NOMO-1 treated with DMSO at 0.1 percent for 48 hours (cell line): Measurements from ENCODE around the gene TGOLN2.
A peak's percentile ranks its signal among the peaks of the same experiment; 100 is the strongest.

Source experiments
- DNase-seq: peaks from one replicate; lab custom pipeline; 2025; ENCODE audit not compliant: unreplicated experiment; lab: John Stamatoyannopoulos, UW

TGOLN2 gene

GRCh38 chr2:85309699-85310321 is 18.0 kb downstream of the TGOLN2 start:
- DNase-seq, result peak; percentile 38

- peak; percentile 28 for DNase-seq
Observed at GRCh38 chr2:85308896-85309555, 18.8 kb downstream of the TGOLN2 start.

- no peak for DNase-seq
Observed at GRCh38 chr2:85308201-85308600, 19.6 kb downstream of the TGOLN2 start.

- DNase-seq, result peak; percentile 37
Observed at GRCh38 chr2:85307527-85307897, 20.3 kb downstream of the TGOLN2 start.

GRCh38 chr2:85303780-85304531 is 23.8 kb downstream of the TGOLN2 start:
- DNase-seq, result no peak

DNA sequence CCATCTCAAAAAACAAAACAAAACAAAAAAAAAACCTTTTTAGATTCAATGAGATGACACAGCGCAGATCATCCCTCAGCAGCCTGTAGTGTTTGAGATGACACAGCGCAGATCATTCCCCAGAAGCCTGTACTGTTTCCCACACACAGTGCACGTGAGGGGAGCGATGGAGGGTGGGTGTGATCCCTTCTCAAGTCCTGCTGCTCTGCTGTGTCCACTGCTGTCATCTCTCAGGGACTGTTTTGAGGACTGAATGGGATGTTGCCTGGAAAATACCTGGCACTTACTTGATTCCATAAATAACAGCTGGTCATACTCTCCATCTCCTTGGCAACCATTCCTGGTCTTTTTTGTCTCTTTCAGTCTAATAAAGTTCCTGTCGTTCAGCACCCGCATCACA is 25.7 kb downstream of the TGOLN2 start:
- DNase-seq, result no peak

DNA sequence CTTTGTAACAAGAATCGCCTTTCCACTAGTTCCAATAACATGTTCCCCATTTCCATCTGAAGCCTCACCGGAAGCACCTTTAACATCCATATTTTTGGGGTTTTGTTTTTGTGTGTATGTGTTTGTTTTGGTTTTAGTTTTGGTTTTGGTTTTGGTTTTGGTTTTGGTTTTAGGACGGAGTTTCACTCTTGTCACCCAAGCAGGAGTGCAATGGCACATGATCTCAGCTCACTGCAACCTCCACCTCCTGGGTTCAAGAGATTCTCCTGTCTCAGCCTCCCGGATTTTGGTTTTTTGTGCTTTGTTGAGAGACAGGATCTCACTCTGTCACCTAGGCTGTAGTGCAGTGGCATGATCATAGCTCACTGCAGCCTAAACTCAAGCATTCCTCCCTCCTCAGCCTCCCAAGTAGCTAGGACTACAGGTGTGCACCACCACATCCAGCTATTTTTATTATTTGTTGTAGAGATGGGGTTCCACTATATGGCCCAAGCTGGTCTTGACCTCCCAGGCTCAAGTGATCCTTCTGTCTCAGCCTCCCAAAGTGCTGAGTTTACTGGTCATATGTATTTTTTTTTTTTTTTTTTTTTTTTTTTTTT is 36.3 kb downstream of the TGOLN2 start:
- DNase-seq, result peak; percentile 14

- DNase-seq, result no peak
Observed at GRCh38 chr2:85288244-85288725, 39.5 kb downstream of the TGOLN2 start.

- DNase-seq, result no peak
Observed at GRCh38 chr2:85287721-85288120, 40.1 kb downstream of the TGOLN2 start.

DNA sequence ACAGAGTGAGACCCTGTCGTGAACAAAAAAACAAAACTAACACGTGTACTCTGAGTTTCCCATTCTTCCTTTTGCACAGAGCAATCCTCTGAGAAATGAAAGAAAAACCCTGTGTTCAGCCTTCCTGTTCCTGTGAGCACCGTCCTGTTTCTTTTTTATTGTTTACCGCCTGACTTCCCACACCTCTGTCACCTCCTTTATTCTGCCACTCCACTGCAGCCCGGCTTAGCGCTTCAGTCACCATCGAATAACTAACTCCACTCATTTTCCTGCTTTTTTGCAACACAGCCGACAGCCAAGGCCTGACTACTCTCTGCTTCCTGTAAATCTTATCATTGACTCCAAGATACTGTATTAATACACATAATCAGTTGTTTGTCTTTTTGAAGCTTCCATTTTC is 40.9 kb downstream of the TGOLN2 start:
- no peak for DNase-seq

DNA sequence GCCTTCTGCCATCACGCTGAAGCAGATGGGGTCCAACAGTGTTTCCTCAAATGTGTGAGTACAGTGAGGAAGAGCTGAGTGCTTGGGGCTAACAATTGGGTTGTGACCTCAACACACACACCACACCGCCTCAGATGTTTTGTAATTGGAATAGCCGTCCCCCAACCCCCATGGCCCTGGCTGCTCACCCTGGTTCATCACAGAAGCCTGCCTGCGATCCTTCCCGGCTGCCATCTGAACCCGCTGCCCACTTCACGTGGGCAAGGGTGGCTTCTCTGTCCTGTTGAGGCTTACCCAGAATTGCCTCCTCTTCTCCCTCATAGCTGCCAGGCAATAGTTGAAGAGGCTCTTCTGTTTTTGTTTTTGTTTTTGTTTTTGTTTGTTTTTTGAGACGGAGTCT is 44.1 kb downstream of the TGOLN2 start:
- no peak for DNase-seq

DNA sequence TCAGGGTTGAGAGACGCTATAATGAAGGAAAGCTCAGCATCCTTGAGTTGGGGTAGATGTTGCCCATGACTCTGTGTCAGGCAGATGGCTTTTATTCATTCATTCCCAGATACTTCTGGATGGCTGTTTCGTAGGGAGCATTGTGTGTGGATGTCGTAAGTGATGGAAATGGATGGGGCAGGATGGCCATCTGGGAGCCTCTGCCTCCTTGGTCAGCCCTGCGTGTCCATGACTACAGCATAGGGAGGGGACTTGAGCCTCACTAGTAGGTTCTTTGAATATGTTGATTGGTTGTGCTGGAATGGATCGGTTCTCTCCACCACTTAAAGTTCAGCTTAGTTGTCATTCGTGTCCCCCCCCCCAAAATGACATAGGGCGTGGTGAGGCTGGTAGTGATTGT is 44.9 kb downstream of the TGOLN2 start:
- DNase-seq, result no peak

DNA sequence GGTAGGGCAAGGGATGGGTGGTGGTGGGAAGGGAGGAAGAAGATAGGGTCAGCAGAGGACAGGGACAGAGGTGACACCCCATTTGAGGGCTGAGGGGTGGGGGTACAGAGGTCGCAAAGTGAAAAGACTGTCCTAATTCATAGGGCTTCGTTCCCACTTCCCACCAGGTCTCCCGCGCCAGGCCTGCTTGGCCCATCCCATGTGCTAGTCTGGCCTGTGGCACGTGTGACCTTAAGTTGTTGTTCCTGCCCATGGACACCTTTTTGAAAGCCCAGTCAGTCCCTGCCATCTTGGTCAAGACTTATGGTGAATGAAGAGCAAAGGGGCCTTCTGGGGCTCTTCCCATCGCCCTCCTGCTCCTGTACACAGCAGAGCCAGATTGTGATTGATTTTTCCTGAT is 46.2 kb downstream of the TGOLN2 start:
- DNase-seq, result no peak

GRCh38 chr2:85278361-85278760 is 49.4 kb downstream of the TGOLN2 start:
- DNase-seq, result no peak

DNA sequence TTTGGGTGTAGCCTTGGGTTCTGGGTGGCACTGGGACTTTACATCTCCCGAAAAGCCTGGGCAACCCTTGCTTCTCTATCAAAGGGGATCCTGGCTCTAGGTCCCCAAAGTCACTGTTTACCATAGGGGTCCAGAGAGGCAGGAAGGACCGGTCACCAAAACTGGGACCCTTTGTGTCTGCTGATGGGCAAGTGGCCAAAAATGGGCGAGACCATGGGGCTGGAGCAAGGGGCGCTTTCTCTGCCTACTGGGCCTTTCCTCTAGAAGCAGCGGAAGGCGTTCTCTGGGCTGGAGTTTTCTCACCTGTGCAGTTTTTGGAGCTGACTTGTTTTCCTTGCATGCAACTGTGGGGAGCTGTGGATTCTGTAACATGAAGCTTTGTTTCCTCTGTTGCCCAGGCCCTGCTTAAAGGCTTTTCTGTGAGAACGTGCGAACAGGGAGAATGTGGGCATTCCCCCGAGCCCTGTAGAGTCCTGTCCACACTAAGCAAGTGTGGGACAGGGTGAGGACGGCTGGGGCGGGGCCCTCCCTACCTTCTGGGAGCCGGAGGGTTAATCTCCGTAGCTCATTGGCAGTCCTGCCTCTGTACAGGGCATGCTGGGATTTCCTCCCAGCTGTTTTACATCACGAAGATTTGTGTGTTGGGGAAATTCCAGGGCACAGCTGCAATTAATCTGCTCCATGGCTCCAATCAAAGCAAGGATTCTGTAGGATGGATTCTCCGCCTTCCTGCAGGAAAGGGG is 50.2 kb downstream of the TGOLN2 start:
- DNase-seq, result no peak

DNA sequence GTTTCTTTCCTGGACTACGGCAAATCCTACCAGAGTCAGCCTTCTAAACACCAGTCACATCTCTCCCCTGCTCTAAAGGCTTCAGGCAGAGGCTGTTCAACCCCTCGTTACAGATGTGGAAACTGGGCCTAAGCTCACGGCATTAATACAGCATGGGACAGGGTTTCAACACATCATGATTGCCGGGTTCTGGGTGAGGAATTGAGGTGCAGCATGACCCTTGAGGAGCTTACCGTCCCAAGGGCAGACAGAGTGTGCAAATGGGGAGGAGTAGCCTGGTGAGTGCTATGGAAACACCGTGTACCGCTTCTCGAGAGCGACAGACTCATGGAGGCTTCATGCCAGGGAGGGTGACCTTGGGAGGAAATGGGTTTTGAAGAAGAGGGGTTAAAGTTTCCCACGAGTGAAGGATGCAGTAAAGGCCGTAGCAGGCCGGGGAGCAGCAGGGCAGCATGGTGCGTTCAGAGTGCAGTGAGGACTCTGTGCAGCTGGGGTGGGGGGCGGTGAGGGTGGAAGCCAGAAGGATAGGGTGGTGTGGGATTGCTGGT is 51.1 kb downstream of the TGOLN2 start:
- DNase-seq, result no peak

GRCh38 chr2:85275984-85276540 is 51.7 kb downstream of the TGOLN2 start:
- no peak for DNase-seq

GRCh38 chr2:85273738-85274731 is 53.8 kb downstream of the TGOLN2 start:
- DNase-seq, result no peak

DNA sequence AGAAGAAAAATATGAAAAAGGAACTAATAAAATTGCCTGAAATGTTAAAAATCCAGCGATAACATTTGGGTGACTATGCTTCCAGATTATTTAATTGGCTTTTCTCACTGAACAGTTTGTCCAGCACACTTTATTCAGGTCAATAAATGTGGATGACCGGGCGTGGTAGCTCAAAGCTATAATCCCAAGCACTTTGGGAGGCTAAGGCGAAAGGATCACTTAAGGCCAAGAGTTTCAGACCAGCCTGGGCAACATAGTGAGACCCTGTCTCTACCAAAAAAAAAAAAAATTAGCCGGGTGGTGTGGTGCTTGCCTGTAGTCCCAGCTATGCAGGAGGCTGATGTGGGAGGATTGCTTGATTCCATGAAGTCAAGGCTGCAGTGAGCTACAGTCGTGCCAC is 55.4 kb downstream of the TGOLN2 start:
- no peak for DNase-seq
